Left renal pelvis (tissue), 4 donors: ENCODE measurements around the gene SLC39A6. TPM values are rescaled to one million over a fixed set of nuclear protein-coding genes. Genes with fewer than 3 reads are reported as not detected.
"Not testable (repeated sequence)": the region's sequence is repeated elsewhere in the genome, so short reads cannot be mapped to it uniquely, and the experiment has no call there.

Experiments used
- DNase-seq, 4 donors: peaks; one replicate each; pipeline ENCODE4 v3.0.0-alpha.2; 2013; ENCODE audit warnings: low read depth in 4 of 4, low spot score in 3 of 4
- polyA plus RNA-seq, 4 donors: library from polyadenylated mRNA; unstranded; fragments of 120-200 nt; gene quantifications; one replicate each; pipeline ENCODE4 v1.2.1, GENCODE V29; 2013; ENCODE audit not compliant: insufficient read length in 4 of 4

SLC39A6 gene
- polyA plus RNA-seq, 4 donors: 54.2 to 89.5 (median 81.4) TPM

DNA sequence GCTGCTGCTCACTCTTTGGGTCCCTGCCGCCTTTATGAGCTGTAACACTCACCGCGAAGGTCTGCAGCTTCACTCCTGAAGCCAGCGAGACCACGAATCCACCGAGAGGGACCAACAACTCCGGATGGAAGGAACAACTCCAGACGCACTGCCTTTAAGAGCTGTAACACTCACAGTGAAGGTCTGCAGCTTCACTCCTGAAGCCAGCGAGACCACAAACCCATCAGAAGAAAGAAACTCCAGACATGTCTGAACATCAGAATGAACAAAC is 64.4 kb downstream of the SLC39A6 start:
- not testable (repeated sequence) for DNase-seq

DNA sequence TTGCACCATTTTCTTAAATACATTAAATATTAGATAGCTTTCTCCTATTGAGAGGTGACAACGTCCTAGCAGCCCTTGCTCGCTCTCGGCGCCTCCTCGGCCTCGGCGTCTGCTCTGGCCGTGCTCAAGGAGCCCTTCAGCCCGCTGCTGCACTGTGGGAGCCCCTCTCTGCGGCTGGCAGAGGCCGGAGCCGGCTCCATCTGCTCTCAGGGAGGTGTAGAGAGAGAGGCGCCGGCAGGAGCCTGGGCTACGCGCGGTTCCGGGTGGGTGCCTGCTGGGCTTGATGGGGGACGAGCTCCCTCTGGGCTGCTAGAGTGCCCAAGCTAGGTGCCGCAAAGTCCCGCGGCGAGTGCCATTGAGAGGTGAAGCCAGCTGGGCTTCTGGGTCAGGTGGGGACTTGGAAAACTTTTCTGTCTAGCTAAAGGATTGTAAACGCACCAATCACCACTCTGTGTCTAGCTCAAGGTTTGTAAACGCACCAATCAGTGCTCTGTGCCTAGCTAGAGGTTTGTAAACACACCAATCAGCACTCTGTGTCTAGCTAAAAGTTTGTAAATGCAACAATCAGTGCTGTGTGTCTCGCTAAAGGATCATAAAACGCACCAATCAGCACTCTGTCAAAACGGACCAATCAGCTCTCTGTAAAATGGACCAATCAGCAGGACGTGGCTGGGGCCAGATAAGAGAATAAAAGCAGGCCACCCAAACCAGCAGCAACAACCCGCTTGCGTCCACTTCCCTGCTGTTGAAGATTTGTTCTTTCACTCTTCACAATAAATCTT is 64.9 kb downstream of the SLC39A6 start:
- DNase-seq: no peak

DNA sequence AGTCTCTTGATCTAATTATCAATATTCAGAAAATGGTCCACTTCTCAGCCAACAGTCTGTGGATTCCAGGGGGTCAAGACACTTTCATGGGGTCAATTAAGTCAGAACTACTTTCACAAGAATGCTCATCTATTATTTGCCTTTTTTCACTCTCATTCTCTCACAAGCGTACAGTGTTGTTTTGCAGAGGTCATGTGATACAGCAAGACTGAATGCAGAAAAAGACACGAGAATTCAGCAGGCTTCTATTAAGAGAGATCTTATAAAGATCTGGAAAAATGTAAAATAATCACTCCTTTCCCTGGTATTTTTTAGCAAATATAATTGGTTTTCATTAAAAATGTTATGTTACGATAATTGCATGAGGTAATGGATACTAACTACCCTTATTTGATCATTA is 70.5 kb downstream of the SLC39A6 start:
- DNase-seq: no peak

Other genes starting within 250 kb of the SLC39A6 start
- 10 to 100 TPM; 51.2 to 80.1 (median 68.9) TPM for gene RPRD1A, start 61.8 kb downstream of the SLC39A6 start, polyA plus RNA-seq
- gene ELP2, start 559 bp upstream of the SLC39A6 start, polyA plus RNA-seq: 100 to 1,000 TPM in 3 of 4 donors, 10 to 100 TPM in 1; 93.4 to 136 (median 107) TPM
- gene MOCOS, start 58.2 kb upstream of the SLC39A6 start, polyA plus RNA-seq: 1 to 10 TPM in 1 of 4 donors, under 1 TPM in 3; 0.65 to 1.6 (median 0.72) TPM
- gene FHOD3, start 168.4 kb upstream of the SLC39A6 start, polyA plus RNA-seq: 10 to 100 TPM in 3 of 4 donors, 1 to 10 TPM in 1; 4.3 to 40.3 (median 38.9) TPM